HepG2 (cell line): Measurements from ENCODE around the gene POLE4. TPM values are rescaled to one million over a fixed set of nuclear protein-coding genes. Genes with fewer than 3 reads are reported as not detected.

Experiments used
- ATAC-seq: fragments of 200-7000 bp; cut with Tn5 transposase; 3 replicates; pipeline ENCODE4 v1.9.1; 2020; ENCODE audit warnings: mild to moderate bottlenecking, moderate library complexity
- BruUV-seq: library from RNA; stranded (reverse); fragments of 400-500 nt; replicated peaks from 2 replicates; lab custom pipeline; 2021; lab: Mats Ljungman, UMichigan
- CTCF ChIA-PET: fragments of 300-600 bp; formaldehyde crosslinking; extraction: SDS; loops from one replicate; lab custom pipeline; 2021; ENCODE audit warnings: low total read pairs, inconsistent platforms, low intra/inter-chr PET ratio; lab: Yijun Ruan, JAX
- POLR2A ChIA-PET: fragments of 350-600 bp; sonication (Branson Sonifier 250); formaldehyde crosslinking; loops from one replicate; lab custom pipeline; 2020; ENCODE audit warnings: antibody characterized with exemption, inconsistent platforms; lab: Yijun Ruan, JAX
- DNase-seq: peaks from one replicate; pipeline ENCODE4 v3.0.0-alpha.2; 2015; ENCODE audit warnings: low spot score
- FAIRE-seq: peaks from 3 replicates; lab custom pipeline; 2011; peaks lifted over from hg19 to GRCh38; lab: Jason Lieb, UNC
- H2AFZ ChIP-seq: one replicate; pipeline ENCODE4 v1.6.1; 2011; ENCODE audit warnings: low read length, inconsistent platforms
- H3K27ac ChIP-seq: fragments of 300-600 bp; 3 replicates; pipeline ENCODE4 v1.8.0; 2011; ENCODE audit warnings: mixed run types, mild to moderate bottlenecking, mixed read lengths, low read length, inconsistent platforms; ENCODE audit not compliant: insufficient read depth; ENCODE audit errors: extremely low read length
- H3K27me3 ChIP-seq, 2 experiments: fragments of 200-600 bp in 1 of 2; 2 replicates in 1 of 2; 3 replicates in 1 of 2; pipeline versions ENCODE4 v1.6.0 to v1.8.0; 2011; ENCODE audit warnings: low read length in 2 of 2, mild to moderate bottlenecking in 2 of 2, moderate library complexity in 2 of 2, inconsistent platforms in 1 of 2; ENCODE audit not compliant: insufficient read depth in 2 of 2, control insufficient read depth in 1 of 2
- H3K36me3 ChIP-seq, 2 experiments: fragments of 200-600 bp in 1 of 2; replicated peaks in 1 of 2; 2 replicates in 1 of 2; 3 replicates in 1 of 2; pipeline versions ENCODE4 v1.5.1 to v1.8.0; 2011; ENCODE audit warnings: low read length in 2 of 2, inconsistent platforms in 1 of 2; ENCODE audit not compliant: insufficient read depth in 2 of 2, control insufficient read depth in 1 of 2
- H3K4me1 ChIP-seq: 2 replicates; pipeline ENCODE4 v1.5.1; 2012; ENCODE audit warnings: low read length, inconsistent platforms; ENCODE audit not compliant: insufficient read depth
- H3K4me2 ChIP-seq: 2 replicates; pipeline ENCODE4 v1.6.0; 2011; ENCODE audit warnings: low read depth, low read length, inconsistent platforms
- H3K4me3 ChIP-seq, 3 experiments: fragments of 200-600 bp in 1 of 3; sonication (generic), shearing (Covaris generic) in 1 of 3; replicated peaks in 1 of 3; 2 replicates each; pipeline ENCODE4 v1.5.1; 2011 to 2016; ENCODE audit warnings: low read length in 3 of 3, inconsistent platforms in 2 of 3, low read depth in 2 of 3, mild to moderate bottlenecking in 2 of 3, control low read depth in 1 of 3, mixed read lengths in 1 of 3; ENCODE audit not compliant: insufficient read depth in 1 of 3
- H3K79me2 ChIP-seq: one replicate; pipeline ENCODE4 v1.6.1; 2011; ENCODE audit warnings: low read length, inconsistent platforms; ENCODE audit not compliant: insufficient read depth
- H3K9ac ChIP-seq: 2 replicates; pipeline ENCODE4 v1.6.0; 2011; ENCODE audit warnings: mild to moderate bottlenecking, low read depth, low read length, inconsistent platforms; ENCODE audit not compliant: insufficient read depth
- H3K9me3 ChIP-seq: 2 replicates; pipeline ENCODE4 v1.5.1; 2012; ENCODE audit warnings: mild to moderate bottlenecking, low read length
- H4K20me1 ChIP-seq: 2 replicates; pipeline ENCODE4 v1.6.0; 2011; ENCODE audit warnings: inconsistent platforms, mild to moderate bottlenecking, low read length, moderate library complexity; ENCODE audit not compliant: insufficient read depth
- CREM ChIP-seq, 2 experiments: sonication (generic) in 1 of 2; formaldehyde crosslinking in 1 of 2; IDR thresholded peaks; 2 replicates each; pipeline versions ENCODE4 v1.4.0 to v1.6.1; 2016 to 2020; ENCODE audit warnings: antibody characterized with exemption in 1 of 2, mild to moderate bottlenecking in 1 of 2, missing genetic modification reagents in 1 of 2
- KLF16 ChIP-seq, 2 experiments: sonication (generic) in 1 of 2; formaldehyde crosslinking in 1 of 2; IDR thresholded peaks; 2 replicates each; pipeline versions ENCODE4 v1.6.1 to v1.8.0; 2016 to 2023; ENCODE audit warnings: missing genetic modification reagents in 2 of 2, missing compliant biosample characterization in 1 of 2
- LCORL ChIP-seq, 2 experiments: fragments of 450-650 bp in 1 of 2; sonication (generic) in 1 of 2; formaldehyde crosslinking in 1 of 2; IDR thresholded peaks; 2 replicates each; pipeline versions ENCODE4 v1.5.0 to v1.6.1; 2017 to 2020; ENCODE audit warnings: antibody characterized with exemption in 1 of 2, missing genetic modification reagents in 1 of 2
- NBN ChIP-seq: fragments of 450-650 bp; conservative IDR thresholded peaks from 2 replicates; pipeline ENCODE4 v1.6.1; 2017
- NCOA2 ChIP-seq: sonication (generic); formaldehyde crosslinking; IDR thresholded peaks from 2 replicates; pipeline ENCODE4 v1.8.0; 2022; ENCODE audit warnings: inconsistent platforms
- RXRA ChIP-seq: sonication (generic); formaldehyde crosslinking; IDR thresholded peaks from 2 replicates; pipeline ENCODE4 v1.5.1; 2020; ENCODE audit warnings: missing genetic modification reagents
- TFDP2 ChIP-seq: sonication (generic); formaldehyde crosslinking; IDR thresholded peaks from 2 replicates; pipeline ENCODE4 v1.4.0; 2020; ENCODE audit warnings: missing genetic modification reagents
- ZBTB25 ChIP-seq: IDR thresholded peaks from 2 replicates; pipeline ENCODE4 v1.6.1; 2018; ENCODE audit warnings: missing genetic modification reagents
- ZBTB7B ChIP-seq: sonication (generic); formaldehyde crosslinking; IDR thresholded peaks from 2 replicates; pipeline ENCODE4 v1.4.0; 2020; ENCODE audit warnings: missing genetic modification reagents
- ZNF12 ChIP-seq: sonication (generic); formaldehyde crosslinking; IDR thresholded peaks from 2 replicates; pipeline ENCODE4 v1.5.0; 2020; ENCODE audit warnings: missing genetic modification reagents
- WGBS: methylation state at CpG from one replicate; pipeline ENCODE4 v1.1.6; 2017; ENCODE audit warnings: low lambda C conversion rate; 5-methylcytosine and 5-hydroxymethylcytosine counted together
- in situ Hi-C: cut with HindIII; loops from 2 replicates; pipeline ENCODE4 v1.10.0; 2017; ENCODE audit warnings: low pct_unique_long_range_greater_than_20kb; ENCODE audit not compliant: extremely low pct_ligation_motif_present
- intact Hi-C: fragments of 100-400 bp; cut with micrococcal nuclease; formaldehyde crosslinking; loops from one replicate; pipeline ENCODE4 v1.10.0; 2022; ENCODE audit not compliant: unreplicated experiment
- polyA plus RNA-seq, 8 experiments: library from polyadenylated mRNA; depleted of rRNA in 3 of 8; stranded (reverse) in 7 of 8; unstranded in 1 of 8; fragments of >200 nt; fragmentation: Illumina TruSeq in 4 of 8; extraction: Trizol in 4 of 8; gene quantifications; 2 replicates each; pipeline versions ENCODE4 v1.2.1 to v1.2.3, GENCODE V29; 2011 to 2016; ENCODE audit warnings: low read depth in 4 of 8, missing spikeins in 1 of 8, mixed read lengths in 1 of 8; ENCODE audit not compliant: insufficient read depth in 1 of 8
- total RNA-seq, 5 experiments: library from RNA; depleted of rRNA; stranded (reverse); fragments of >200 nt; fragmentation: Illumina TruSeq; extraction: Trizol; gene quantifications; 2 replicates each; pipeline ENCODE4 v1.2.3, GENCODE V29; 2016; ENCODE audit warnings: low read depth in 1 of 5
- TF ChIP-seq, protein P1 (sequence below): fragments of 450-650 bp; IDR thresholded peaks from 2 replicates; pipeline ENCODE4 v1.6.1; 2017; ENCODE audit warnings: mild to moderate bottlenecking
- TF ChIP-seq, protein P2 (sequence below): sonication (generic); formaldehyde crosslinking; IDR thresholded peaks from 2 replicates; pipeline ENCODE4 v1.5.0; 2020; ENCODE audit warnings: mild to moderate bottlenecking, missing genetic modification reagents

Gene POLE4
- total and polyA plus RNA-seq, 2 of the 13 experiments (the other 11 are each of a cell fraction or from before 2014, with no cell fraction given) = 106 to 116 TPM

DNA sequence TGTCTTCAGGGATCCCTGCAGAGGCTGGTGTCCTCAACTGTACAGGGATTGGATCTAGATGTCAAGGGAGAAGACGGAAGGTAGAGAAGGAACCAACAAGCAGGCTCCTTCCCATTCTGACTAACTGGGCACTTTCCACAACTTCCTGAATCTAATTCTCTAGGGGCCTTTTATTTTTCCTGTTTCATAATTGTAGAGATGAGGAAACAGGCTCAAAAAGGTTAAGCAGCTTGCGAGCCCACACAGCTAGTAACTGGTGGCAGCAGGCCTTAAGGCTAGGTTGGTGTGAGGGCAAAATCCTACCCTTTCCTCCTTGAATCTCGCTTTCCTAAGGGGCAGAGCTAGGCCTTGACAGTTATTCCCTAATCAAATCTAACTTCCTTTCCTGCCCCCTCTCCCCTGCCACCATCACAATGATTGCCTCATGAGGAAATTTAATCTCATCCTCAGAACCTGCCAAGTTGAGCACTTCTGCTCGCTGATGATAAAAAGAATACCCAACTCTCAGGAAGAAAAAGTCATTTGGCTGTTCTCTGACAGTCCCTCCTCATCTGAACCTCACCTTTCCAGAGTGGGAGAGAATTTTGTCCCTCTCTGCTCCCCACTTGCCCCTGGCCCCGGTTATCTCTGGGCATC is 35.7 kb upstream of the POLE4 start (continued):
- TF ChIP-seq, protein P1, sequence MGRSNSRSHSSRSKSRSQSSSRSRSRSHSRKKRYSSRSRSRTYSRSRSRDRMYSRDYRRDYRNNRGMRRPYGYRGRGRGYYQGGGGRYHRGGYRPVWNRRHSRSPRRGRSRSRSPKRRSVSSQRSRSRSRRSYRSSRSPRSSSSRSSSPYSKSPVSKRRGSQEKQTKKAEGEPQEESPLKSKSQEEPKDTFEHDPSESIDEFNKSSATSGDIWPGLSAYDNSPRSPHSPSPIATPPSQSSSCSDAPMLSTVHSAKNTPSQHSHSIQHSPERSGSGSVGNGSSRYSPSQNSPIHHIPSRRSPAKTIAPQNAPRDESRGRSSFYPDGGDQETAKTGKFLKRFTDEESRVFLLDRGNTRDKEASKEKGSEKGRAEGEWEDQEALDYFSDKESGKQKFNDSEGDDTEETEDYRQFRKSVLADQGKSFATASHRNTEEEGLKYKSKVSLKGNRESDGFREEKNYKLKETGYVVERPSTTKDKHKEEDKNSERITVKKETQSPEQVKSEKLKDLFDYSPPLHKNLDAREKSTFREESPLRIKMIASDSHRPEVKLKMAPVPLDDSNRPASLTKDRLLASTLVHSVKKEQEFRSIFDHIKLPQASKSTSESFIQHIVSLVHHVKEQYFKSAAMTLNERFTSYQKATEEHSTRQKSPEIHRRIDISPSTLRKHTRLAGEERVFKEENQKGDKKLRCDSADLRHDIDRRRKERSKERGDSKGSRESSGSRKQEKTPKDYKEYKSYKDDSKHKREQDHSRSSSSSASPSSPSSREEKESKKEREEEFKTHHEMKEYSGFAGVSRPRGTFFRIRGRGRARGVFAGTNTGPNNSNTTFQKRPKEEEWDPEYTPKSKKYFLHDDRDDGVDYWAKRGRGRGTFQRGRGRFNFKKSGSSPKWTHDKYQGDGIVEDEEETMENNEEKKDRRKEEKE = no peak
- no peak for TF ChIP-seq ZNF12 (CRISPR knock-in tag)

DNA sequence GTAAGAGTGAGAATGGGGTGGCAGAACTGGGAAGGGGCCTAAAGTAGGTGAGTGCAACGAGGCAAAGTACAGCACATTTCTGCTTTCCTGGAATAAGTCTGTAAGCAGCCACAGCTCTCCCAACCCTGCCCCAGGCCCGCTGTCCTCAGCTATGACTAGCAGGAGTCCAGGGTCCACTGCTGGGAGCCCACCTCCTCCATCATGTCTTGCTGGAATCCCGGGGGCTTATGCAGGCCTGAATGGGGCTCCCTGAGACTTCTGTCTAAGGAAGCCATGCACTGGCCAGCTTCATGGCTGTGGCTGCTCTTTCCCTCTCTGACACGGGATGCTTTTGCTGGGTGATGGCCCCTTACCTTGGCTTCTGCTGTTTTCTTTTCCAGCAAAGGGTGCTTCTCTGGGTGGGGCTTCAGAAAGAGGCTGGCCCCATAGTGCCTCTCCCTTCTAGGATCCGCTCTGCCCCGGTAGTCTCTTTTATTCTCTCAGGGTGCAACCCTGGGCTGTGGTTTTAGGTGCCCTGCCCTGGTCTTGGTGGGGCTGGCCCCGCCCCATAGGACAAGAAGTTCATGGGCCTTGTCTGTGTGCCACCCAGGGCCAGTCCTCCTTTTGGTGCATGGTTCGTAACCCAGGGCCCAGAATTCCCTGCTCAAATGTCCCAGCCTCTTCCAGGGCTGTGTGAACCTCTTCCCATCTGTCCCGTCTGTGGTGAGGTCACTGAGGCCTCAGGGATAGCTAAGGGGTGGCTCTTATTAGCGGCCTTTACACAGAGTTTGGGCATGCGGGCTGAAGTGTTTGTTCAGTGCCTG is 33.8 kb upstream of the POLE4 start:
- 22% methylated on average over 10 of the region's 11 CpGs for WGBS
- CTCF ChIA-PET = no interaction called here
- ATAC-seq (peak; percentile 77), DNase-seq (peak; percentile 68), FAIRE-seq (peak; percentile 72)
- intact Hi-C loops = no loop called here
- Histone ChIP-seq H3K36me3 (peaks cover 2 to 9% of the 10 kb centered on the region in 2 experiments; a peak in 3 of 5 replicates), H3K4me1 (peaks cover 57% of the 10 kb centered on the region), H2AFZ (no peak overlapping the region), H3K9ac (peak overlapping the region; percentile 26), H3K9me3 (no peaks in the 10 kb centered on the region), H4K20me1 (no peaks in the 10 kb centered on the region), H3K79me2 (no peaks in the 10 kb centered on the region), H3K27ac (peak overlapping the region; percentile 20), H3K4me3 (peak overlapping the region; percentile 39 to 65 (median 53)), H3K4me2 (peak overlapping the region; percentile 88), H3K27me3 (no peaks in the 10 kb centered on the region)
- in situ Hi-C loops = no loop called here
- POLR2A ChIA-PET = interaction anchor here (1.6 to 1.9 kb wide), 2 partner anchors 11 to 14 kb away, joined by 5 to 6 read pairs; no protein-coding TSS in a partner anchor
- no TSS peak for BruUV-seq
- TF ChIP-seq ZBTB7B (CRISPR knock-in tag) (peak; percentile 71; the same call in 1 of the 2 replicates), NCOA2 (CRISPR knock-in tag) (0 out of 2 replicates have a peak, but pooled peaks have one; percentile 8), TFDP2 (CRISPR knock-in tag) (0 out of 2 replicates have a peak, but pooled peaks have one; percentile 16), KLF16 (CRISPR knock-in tag; IDR thresholded peaks at IDR 0.05) (peak in 1 of 2 experiments; percentile 21; a peak in 1 of 4 replicates), LCORL (IDR thresholded peaks at IDR 0.05) (no peak), LCORL (CRISPR knock-in tag; IDR thresholded peaks at IDR 0.05) (peak; percentile 73), RXRA (CRISPR knock-in tag) (peak; percentile 8; the same call in 1 of the 2 replicates), CREM (IDR thresholded peaks at IDR 0.05) (peak; percentile 36; the same call in 1 of the 2 replicates), CREM (CRISPR knock-in tag; IDR thresholded peaks at IDR 0.05) (no peak), ZBTB25 (CRISPR knock-in tag) (0 out of 2 replicates have a peak, but pooled peaks have one; percentile 13), NBN (no peak)
- TF ChIP-seq, protein P2, sequence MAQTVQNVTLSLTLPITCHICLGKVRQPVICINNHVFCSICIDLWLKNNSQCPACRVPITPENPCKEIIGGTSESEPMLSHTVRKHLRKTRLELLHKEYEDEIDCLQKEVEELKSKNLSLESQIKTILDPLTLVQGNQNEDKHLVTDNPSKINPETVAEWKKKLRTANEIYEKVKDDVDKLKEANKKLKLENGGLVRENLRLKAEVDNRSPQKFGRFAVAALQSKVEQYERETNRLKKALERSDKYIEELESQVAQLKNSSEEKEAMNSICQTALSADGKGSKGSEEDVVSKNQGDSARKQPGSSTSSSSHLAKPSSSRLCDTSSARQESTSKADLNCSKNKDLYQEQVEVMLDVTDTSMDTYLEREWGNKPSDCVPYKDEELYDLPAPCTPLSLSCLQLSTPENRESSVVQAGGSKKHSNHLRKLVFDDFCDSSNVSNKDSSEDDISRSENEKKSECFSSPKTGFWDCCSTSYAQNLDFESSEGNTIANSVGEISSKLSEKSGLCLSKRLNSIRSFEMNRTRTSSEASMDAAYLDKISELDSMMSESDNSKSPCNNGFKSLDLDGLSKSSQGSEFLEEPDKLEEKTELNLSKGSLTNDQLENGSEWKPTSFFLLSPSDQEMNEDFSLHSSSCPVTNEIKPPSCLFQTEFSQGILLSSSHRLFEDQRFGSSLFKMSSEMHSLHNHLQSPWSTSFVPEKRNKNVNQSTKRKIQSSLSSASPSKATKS (CRISPR knock-in tag) = peak; percentile 57; the same call in 1 of the 2 replicates
